ENCODE results near the gene SELENOO.

Gene SELENOO

DNA sequence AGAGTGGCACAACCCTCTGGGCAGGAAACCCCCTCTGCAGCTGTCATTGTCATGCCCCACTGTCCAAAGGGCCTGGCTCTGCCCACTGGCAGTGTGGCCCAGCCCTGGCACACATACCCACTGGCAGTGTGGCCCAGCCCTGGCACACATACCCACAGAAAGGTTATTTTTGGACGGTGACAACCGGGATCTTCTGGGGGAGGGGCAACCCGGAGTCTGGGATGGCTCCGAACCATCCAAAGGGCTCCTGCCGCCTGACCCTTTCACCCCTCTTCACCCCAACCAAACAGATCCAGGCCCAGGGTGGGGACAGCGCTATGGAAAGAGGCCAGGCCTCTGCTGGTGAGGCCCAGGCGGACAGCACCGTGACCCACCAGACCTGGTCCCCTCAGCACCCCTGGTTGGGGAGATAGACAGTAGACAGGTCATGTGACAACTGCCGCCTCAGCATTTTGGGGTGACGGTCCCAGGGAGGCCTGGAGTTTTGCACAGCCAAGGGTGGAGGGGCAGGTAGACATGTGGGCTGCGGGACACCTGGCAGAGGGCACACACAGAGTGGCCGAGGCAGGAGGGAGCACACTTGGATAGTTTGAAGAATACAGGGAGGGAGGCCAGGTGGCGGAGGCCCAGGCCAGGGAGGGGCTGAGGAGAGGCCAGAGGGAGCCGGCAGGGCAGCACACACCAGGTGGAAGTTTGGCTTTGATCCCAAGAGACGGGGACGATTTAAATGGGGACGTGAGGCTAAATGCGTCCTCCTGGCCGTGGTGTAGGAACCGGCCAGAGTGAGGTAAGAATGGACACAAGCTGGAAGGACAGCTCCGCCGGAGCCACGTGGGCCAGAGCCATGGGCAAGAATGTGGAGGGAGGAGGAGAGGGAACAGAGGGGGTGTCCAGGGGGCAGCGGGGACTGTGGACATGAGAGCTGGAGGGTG, 57.8 kb downstream of the SELENOO start:
- H3K27me3 ChIP-seq: no peaks in the 10 kb centered on the region
- TF ChIP-seq, protein P1, sequence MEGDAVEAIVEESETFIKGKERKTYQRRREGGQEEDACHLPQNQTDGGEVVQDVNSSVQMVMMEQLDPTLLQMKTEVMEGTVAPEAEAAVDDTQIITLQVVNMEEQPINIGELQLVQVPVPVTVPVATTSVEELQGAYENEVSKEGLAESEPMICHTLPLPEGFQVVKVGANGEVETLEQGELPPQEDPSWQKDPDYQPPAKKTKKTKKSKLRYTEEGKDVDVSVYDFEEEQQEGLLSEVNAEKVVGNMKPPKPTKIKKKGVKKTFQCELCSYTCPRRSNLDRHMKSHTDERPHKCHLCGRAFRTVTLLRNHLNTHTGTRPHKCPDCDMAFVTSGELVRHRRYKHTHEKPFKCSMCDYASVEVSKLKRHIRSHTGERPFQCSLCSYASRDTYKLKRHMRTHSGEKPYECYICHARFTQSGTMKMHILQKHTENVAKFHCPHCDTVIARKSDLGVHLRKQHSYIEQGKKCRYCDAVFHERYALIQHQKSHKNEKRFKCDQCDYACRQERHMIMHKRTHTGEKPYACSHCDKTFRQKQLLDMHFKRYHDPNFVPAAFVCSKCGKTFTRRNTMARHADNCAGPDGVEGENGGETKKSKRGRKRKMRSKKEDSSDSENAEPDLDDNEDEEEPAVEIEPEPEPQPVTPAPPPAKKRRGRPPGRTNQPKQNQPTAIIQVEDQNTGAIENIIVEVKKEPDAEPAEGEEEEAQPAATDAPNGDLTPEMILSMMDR (IDR thresholded peaks at IDR 0.05; ENCODE audit: low read depth, low read length): no peak
- DNase-seq: no peak
- H3K4me1 ChIP-seq: peaks cover 10% of the 10 kb centered on the region
- H3K4me3 ChIP-seq (ENCODE audit: low read depth, low read length): no peak overlapping the region
- H3K36me3 ChIP-seq: peaks cover 31% of the 10 kb centered on the region
- H3K9me3 ChIP-seq: no peaks in the 10 kb centered on the region

DNA sequence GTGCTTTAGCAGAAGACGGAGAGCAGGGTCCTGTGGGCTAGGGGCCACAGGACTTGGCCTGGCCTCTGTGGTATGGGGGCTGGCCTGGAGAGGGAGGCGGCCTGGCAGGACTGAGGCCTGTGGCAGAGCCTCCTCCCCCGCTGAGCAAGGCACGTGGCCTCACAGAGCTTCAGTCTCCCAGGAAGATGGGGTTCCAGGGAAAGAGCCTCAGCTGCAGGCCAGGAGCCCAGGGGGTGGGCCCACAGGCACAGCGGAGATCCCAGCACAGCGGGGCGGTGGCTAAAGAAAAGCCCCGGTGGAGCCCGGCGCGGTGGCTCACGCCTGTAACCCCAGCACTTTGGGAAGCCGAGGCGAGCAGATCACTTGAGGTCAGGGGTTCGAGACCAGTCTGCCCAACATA, 58.5 kb downstream of the SELENOO start:
- Histone ChIP-seq H3K36me3 (peaks cover 27% of the 10 kb centered on the region), H3K4me1 (peaks cover 10% of the 10 kb centered on the region), H3K9me3 (no peaks in the 10 kb centered on the region), H3K4me3 (ENCODE audit: low read depth, low read length) (no peak overlapping the region), H3K27me3 (no peaks in the 10 kb centered on the region)
- TF ChIP-seq, protein P1 (IDR thresholded peaks at IDR 0.05; ENCODE audit: low read depth, low read length): no peak
- DNase-seq: no peak

DNA sequence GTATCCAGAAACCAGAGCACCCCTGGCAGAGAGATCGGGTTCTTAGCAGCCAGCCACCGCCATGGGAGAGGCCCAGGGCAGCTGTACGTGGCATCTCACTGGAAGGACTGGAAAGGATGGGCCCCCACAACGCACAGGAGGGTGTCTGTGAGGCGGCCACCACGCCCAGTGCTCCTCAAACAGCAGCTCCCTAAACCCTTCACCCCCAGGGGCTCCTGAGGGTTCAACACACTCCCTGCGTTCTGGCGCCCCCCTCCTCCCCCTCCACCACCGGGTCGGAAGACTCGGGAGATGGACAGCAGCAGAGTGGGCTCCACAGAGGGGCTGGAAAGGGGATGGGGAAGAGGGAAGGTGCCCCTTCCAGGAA, 59.6 kb downstream of the SELENOO start:
- DNase-seq: no peak
- peak overlapping the region; percentile 80 for H3K4me3 ChIP-seq (ENCODE audit: low read depth, low read length)
- H3K4me1 ChIP-seq: peaks cover 10% of the 10 kb centered on the region
- no peaks in the 10 kb centered on the region for H3K27me3 ChIP-seq
- H3K36me3 ChIP-seq: peaks cover 23% of the 10 kb centered on the region
- no peaks in the 10 kb centered on the region for H3K9me3 ChIP-seq
- TF ChIP-seq, protein P1 (IDR thresholded peaks at IDR 0.05; ENCODE audit: low read depth, low read length): no peak

DNA sequence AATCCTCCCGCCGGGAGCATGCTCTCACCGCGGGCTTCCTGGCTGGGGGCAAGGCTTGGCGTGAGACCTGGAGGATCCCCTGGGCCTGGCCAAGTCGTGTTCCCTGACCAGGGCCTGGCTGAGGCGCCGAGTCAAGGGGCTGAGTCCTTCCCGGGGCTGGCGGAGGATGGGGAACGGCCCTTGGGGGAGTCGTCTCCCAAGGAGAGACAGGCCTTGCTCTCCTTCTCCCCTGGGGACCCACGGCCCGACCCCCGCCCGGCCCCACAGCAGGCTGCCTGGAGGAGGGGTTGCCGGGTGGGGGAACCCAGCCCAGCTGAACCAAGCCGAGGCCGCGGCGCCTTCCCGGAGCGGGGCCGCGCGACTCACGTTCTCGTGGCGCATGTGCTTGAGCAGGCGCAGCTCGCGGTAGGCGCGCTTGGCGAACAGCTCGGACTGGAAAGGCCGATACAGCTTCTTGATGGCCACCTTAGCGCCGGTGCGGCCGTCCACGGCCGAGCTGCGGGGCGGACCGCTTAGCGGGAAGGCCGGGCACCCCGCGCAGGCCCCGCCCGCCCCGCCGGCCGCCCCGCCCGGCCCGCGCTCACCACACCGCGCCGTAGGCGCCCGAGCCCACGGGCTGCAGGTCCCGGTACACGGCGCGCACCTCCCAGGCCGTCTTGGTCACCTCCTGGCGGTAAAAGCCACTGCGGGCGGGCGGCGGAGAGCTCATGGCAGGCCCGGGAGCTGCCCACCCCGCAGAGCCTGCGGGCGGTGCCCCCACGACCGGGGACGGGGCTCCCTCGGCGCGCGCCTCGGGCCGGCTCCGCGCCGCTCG, 60.2 kb downstream of the SELENOO start:
- Histone ChIP-seq H3K4me1 (peaks cover 10% of the 10 kb centered on the region), H3K36me3 (peaks cover 19% of the 10 kb centered on the region), H3K4me3 (ENCODE audit: low read depth, low read length) (peak overlapping the region; percentile 80), H3K27me3 (no peaks in the 10 kb centered on the region), H3K9me3 (no peaks in the 10 kb centered on the region)
- TF ChIP-seq, protein P1 (IDR thresholded peaks at IDR 0.05; ENCODE audit: low read depth, low read length): no peak
- peak; percentile 71 for DNase-seq

DNA sequence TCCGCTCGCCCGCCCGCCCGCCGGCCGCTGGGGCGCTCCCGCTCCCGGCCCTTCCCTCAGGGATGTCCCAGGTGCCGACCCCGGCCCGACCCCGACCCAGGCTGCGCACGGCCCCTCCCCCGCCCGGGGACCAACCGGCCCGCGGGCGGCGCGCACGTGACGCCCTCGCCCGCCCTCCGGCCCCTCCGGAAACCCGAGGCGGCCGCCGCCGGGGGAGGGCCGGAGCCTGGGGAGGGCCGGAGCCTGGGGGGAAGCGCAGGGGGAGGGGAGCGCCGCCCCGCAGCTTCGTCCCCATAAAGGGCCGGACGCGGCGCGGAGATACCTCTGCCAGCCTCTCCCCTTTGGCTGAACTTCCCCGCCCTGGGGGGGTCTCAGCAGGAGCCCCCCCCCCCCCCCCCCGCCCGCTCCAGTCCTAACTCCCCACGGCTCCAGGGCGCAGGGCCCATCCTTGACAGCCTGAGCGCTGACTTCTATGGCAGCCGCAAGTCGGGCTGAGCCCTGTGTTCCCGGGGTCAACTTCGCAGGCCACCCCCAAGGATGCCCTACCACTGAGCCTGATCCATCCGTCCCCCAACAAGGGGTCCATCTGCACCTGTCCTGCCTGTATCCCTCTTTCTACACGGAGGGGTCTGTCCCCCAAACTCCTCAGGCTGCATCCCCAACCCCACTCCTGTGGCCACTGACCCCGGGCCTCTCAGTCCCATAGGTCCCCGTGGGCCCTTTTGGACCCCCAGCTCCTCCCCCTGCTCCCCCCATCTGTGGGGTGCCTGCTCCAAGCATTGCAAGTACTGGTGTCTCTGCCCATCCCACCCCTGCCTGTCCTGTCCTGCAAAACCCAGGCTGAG, 61.0 kb downstream of the SELENOO start, which contains the start of gene MAPK12:
TSS of gene MAPK12 (minus strand) at position 69 of the 845 bp plus-strand sequence. CDS start 174 bp downstream, outside the sequence.
- H3K4me1 ChIP-seq: peaks cover 10% of the 10 kb centered on the region
- H3K36me3 ChIP-seq: peaks cover 16% of the 10 kb centered on the region
- TF ChIP-seq, protein P1 (IDR thresholded peaks at IDR 0.05; ENCODE audit: low read depth, low read length): no peak
- H3K9me3 ChIP-seq: no peaks in the 10 kb centered on the region
- DNase-seq: peak; percentile 68
- H3K27me3 ChIP-seq: no peaks in the 10 kb centered on the region
- H3K4me3 ChIP-seq (ENCODE audit: low read depth, low read length): peak within 1 kb of the TSS; percentile 80

All from BE2C (cell line).